SIG-M5 treated with dmso at 0.1 percent for 504 hours (cell line): ENCODE data around the gene KIAA0232.
A peak's percentile ranks its signal among the peaks of the same experiment; 100 is the strongest.
"Not testable (repeated sequence)": the region's sequence is repeated elsewhere in the genome, so short reads cannot be mapped to it uniquely, and the experiment has no call there.

Experiments
- DNase-seq: peaks from one replicate; lab custom pipeline; 2025; ENCODE audit not compliant: unreplicated experiment; lab: John Stamatoyannopoulos, UW

Gene KIAA0232

GRCh38 chr4:6754481-6755087, 27.9 kb upstream of the KIAA0232 start:
- DNase-seq, result no peak

GRCh38 chr4:6755088-6755753, 27.3 kb upstream of the KIAA0232 start:
- DNase-seq, result no peak

GRCh38 chr4:6756345-6756744, 26.2 kb upstream of the KIAA0232 start:
- not testable (repeated sequence) for DNase-seq

GRCh38 chr4:6758728-6759127, 23.8 kb upstream of the KIAA0232 start:
- DNase-seq, result no peak

- no peak for DNase-seq
These were observed 21.7 kb upstream of the KIAA0232 start for GRCh38 chr4:6760865-6761264.

GRCh38 chr4:6761649-6762615, 20.6 kb upstream of the KIAA0232 start:
- DNase-seq, result no peak

GRCh38 chr4:6763330-6763851, 19.1 kb upstream of the KIAA0232 start:
- no peak for DNase-seq

GRCh38 chr4:6764976-6765620, 17.4 kb upstream of the KIAA0232 start:
- no peak for DNase-seq

- DNase-seq, result no peak
These were observed 16.8 kb upstream of the KIAA0232 start for GRCh38 chr4:6765703-6766102.

- DNase-seq, result no peak
These were observed 15.2 kb upstream of the KIAA0232 start for GRCh38 chr4:6767386-6767747.

- DNase-seq, result no peak
These were observed 14.6 kb upstream of the KIAA0232 start for GRCh38 chr4:6767748-6768538.

GRCh38 chr4:6768539-6768905, 14.0 kb upstream of the KIAA0232 start:
- DNase-seq, result peak; percentile 65

- DNase-seq, result no peak
These were observed 13.1 kb upstream of the KIAA0232 start for GRCh38 chr4:6769233-6769988.

- no peak for DNase-seq
These were observed 12.5 kb upstream of the KIAA0232 start for GRCh38 chr4:6769989-6770420.

GRCh38 chr4:6770581-6771228, 11.8 kb upstream of the KIAA0232 start:
- no peak for DNase-seq

GRCh38 chr4:6771229-6771671, 11.3 kb upstream of the KIAA0232 start:
- no peak for DNase-seq

- no peak for DNase-seq
These were observed 10.2 kb upstream of the KIAA0232 start for GRCh38 chr4:6772223-6772928.

- no peak for DNase-seq
These were observed 9.4 kb upstream of the KIAA0232 start for GRCh38 chr4:6773106-6773505.
